IPS DF 4.7 (cell line): Measurements from ENCODE around the gene HNRNPA2B1.
"Not testable (repeated sequence)": the region's sequence is repeated elsewhere in the genome, so short reads cannot be mapped to it uniquely, and the experiment has no call there.

Source experiments
- DNase-seq: peaks from one replicate; pipeline ENCODE4 v3.0.0-alpha.2; 2013; ENCODE audit warnings: low spot score; ENCODE audit errors: extremely low read depth

HNRNPA2B1 gene

DNA sequence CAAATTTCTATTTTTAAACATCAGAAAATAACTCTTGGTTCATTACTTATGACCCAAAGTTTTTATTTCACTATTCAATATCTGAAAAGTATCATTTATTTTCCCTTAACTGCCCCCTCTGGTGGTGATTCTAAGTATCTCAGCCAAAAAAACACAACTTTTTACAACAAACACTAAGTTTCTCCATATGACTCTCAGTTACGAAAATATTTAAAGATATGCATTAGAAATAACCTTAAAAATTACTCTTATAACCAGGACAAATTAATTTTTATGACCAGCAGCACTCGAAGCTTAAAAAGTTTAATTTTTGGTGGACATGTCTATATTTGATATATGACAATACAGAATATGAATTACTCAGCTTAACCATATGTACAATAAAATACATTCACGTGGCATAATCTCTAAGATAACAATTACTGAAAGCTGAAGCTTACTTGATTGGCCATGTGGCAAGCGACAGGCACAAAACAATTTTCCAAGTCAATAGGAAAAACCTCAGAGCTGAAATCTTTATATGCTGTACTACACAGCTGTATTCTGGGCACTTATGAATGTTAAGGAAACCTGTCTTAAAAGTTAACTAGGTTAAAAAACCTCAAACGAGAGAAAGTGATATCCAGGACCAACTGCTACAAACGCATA lies 2.3 kb downstream of the HNRNPA2B1 start:
- no peak for DNase-seq

DNA sequence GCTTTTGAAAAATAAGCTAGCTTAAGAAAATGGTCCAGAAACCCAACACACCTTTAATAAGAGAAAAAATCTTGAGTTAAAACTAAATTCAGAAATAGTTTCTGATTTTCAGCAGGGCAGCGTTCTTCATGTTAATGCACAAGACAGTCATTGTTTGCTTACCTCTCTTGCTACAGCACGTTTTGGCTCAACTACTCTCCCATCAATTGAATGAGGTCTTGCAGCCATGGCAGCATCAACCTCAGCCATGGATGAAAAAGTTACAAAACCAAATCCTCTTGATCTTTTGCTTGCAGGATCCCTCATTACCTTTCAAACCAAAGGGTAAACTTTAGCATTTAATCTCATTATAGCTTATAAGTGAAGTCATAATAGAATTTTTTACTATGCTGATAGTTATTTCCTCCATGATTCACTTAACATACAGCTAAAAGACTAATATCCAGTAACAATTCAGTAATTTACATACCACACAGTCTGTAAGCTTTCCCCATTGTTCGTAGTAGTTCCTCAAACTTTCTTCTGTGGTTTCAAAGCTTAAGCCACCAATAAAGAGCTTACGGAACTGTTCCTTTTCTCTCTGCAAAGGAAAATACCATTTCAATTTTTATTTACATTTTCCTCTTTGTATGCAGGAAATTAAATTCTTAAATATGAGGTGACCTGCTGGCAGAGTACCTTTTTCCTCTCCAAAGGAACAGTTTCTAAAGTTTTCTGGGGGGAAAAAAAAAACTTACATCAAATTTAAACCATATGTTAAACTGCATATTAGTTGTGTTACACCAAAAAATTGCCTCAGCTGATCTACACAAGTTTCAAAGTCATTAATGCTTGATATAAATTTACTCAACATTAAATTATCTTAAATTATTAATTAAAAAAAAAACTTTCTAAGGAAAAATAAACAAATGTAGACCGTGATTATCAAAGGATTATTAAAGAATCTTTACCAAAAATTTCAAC lies 3.1 kb downstream of the HNRNPA2B1 start:
- no peak for DNase-seq

DNA sequence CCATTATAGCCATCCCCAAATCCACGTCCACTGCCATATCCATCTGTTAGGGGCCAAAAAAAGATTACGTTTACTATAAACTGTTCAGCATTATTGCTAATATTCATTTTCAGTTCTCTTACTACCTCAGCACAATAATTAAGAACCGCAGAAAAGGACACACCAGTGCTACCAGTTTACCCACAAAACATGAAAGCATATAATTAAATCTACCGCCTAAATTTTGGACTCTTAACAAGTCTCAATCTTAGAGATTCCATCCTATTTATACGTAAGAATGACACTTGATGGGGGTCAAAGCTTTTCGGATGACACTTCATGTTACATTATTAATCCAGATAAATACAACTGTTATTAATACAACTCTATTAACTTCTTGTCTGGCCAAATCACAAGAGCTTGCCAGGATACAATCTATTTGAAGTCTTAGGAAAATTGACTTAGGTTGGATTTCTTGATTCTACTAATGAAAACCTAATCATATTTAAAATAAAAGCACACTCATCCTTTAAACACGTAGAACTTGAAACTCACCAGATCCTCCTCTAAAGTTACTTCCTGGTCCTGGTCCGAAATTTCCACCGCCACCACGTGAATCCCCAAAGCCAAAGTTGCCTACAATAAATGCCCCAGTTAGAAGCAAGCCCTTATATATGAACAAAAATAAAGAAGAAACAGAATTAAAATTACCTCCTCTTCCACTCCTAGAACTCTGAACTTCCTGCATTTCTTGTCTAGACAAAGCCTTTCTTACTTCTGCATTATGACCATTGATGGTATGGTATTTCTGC lies 4.5 kb downstream of the HNRNPA2B1 start:
- DNase-seq: no peak

DNA sequence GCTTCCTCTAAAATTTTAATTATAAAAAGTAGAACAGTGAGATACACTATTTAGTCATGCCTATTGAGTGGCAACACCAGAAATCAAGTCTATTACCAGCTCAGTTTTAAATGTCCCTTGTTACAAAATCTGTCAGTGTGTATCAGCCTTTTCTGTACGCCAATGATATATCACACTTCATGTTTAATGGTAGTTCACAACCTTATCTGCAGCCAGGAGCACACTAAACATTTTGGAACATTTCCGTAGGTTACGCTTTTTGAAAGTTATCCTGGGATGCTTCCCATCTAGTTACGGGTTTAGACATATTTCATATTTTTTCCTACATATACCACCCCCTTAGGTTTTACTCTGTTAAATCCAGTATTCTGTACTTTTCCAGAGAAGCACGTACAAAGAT lies 5.4 kb downstream of the HNRNPA2B1 start:
- DNase-seq: no peak

DNA sequence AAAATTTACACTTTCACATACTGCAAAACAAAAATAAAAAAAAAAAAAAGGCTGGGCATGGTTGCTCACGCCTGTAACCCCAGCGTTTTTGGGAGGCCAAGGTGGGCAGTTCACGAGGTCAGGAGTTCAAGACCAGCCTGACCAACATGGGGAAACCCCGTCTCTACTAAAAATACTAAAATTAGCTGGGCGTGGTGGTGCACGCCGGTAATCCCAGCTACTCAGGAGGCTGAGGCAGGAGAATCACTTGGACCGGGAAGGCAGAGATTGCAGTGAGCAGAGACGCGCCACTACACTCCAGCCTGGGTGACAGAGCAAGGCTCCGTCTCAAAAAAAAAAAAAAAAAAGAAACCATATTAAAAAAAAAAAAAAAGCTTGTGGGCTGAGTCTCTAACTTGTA lies 5.8 kb downstream of the HNRNPA2B1 start:
- DNase-seq: not testable (repeated sequence)

DNA sequence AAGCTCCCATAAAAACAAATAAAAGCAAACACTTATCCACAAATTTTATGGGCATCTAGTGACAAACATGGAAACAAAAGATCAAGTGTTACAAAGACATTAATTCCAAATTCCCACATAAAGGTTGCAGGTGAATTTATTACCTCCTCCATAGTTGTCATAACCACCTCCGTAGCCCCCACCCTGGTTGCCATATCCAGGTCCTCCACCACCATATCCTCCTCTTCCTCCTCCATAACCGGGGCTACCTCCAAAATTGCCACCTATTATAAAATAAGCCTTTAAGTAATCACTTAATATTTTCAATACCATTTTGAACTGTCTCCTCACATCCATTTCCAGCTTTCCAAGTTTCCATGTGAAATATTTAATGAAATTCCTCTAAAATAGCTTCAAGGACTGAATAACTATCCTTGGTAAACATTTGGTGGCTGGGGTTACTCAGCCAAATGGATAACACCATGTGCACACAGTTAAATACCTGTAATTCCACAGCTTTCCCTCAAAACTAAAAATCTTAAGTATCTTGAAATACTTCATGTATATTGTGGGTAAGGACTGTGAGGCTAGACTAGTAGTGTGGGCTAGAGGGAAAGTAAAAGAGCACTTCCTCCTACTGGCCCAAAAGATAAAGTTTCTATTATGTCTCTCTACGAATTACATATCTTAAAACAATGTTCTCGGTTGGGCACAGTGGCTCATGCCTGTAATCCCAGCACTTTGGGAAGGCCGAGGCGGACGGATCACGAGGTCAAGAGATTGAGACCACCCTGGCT lies 6.9 kb downstream of the HNRNPA2B1 start:
- no peak for DNase-seq

DNA sequence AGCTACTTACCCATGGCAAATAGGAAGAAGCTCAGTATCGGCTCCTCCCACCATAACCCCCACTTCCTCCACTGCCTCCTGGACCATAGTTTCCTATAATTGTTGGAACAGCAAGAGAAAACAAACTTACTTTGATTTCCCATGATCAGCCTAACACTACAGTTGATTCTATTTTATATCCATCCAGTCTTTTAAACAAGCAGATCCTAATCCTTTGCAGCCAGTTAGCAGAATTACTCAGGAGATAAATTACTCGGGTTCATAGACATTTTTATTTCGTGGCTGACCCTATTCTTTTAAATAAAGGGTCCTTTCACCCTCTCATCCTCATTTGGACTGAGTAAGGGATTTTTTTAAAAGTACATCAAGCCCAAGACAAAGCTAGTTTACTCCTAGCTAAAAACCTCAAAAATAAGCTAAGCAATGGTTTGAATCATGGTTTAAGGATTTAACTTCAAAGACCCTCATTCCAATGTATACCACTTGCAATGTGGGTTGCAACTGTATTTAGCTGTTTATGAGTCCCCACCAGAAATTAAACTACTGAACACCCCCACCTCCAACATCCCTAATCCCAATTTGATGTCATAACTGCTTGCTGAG lies 8.0 kb downstream of the HNRNPA2B1 start:
- no peak for DNase-seq

DNA sequence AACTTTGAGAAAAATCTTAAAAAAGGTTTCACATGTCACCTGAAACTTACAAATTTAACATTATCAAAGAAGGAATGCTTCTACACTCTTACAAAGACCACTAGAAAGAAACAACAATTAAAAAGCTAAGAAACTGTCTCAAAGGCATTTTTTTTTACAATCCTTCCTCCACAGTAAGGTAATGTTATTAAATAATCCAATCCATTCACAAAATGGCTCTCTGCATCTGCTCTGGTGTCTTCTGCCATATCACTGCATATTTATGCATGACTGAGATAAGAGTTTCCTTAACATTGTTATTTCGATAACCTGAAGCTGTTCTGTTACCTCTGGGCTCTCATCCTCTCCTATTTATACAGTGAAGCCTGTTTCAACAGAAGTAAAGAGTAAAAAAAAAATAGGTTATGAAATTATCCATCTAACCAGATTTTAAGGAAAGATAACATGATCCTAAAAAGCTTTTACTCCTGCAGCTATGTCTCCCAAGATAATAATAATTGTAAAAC lies 8.5 kb downstream of the HNRNPA2B1 start:
- DNase-seq: no peak

DNA sequence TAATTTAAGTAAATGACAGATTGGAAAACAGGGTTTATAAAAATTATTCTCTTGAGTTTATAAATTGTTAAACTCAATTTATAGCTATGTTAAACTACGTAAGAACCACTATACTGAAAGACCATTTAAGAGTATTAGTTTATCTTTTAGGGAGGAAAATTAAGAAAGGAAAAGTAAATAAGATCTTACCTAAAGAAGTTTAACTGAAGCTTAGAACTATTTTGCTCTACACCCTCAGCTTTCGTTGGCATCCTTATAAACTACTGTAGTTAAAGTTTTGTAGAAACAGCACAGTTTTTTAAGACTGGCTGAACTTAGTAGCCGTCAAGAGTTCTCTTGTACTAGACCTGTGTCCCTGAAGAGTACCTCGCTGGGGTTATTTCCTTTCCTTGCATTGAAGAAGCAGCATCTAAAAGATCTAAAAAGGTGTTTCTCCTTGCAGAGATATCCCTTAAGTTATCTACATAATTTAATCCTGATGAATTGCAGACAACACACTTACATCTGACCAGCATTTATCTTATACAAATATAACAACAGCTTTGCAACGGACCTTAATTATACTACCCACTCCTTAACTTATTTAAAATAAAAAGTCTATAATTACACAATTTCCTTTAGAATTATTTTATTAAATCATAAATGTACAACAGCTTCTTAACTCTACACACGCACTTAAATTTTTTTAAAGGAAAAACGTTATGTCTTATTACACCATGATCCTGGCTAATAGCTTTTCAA lies 9.1 kb downstream of the HNRNPA2B1 start:
- DNase-seq: no peak

DNA sequence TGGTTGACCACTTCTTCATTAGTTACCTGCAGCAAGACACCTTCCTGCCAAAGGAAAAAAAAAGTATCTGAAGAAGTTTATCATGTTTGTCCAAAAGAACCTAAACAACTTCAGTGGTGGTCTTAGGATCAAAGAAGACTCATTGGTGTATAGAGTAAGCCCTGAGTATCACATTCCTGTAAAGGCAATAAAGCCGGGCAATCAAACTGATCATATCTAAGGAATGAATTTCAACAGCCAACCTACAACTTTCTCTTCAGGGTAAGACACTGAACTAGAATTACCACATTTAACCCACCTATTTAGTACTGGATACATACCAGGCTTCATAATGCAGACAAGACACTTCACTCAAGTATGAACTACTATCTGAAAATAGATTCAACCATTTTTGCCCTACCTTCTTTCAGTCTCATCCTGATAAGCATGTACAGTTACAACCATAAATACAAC lies 10.1 kb downstream of the HNRNPA2B1 start:
- no peak for DNase-seq

DNA sequence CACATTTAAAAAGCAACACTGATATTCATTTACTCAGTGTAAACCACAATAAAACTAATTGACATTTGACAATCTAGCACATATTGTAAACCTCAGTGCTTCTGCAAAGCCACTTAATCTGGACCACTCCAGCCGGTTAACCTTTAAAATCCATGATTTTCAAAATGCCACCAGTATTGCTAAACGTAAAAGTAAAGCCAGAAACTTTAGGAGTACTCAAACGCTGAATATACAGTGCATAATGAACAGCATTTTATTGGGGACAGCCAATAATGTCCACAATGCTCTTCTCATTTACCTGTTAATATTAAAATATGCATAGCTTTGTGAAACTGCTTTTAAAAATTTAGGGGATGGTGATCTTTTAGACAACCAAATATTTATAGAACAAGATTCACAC lies 10.8 kb downstream of the HNRNPA2B1 start:
- no peak for DNase-seq

DNA sequence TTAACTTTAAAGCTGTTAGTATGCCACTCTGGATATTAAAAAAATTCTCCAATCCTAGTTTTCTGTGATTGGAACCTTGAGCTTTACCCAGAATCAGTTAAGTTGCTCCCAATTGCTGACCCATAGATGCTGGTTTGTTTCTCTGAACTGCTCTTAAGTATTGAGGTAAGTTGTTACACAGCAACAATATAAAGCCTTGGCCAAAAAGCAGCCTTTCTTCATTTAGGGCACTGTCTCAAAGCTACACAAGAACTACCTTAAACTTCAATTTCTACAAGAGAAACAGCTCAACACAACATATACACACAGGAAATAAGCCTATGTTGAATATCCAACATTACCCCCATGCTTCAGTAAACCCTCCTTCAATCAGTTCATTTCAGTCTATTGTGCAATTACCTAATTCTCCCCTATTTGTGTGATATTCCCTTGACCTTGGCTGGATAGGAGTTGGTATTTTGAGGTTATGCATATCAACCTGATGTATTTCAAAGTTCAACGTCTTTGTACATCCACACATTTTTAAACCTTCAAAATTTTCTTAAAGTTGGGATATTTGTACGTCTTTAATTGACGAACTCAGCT lies 11.5 kb downstream of the HNRNPA2B1 start:
- no peak for DNase-seq

DNA sequence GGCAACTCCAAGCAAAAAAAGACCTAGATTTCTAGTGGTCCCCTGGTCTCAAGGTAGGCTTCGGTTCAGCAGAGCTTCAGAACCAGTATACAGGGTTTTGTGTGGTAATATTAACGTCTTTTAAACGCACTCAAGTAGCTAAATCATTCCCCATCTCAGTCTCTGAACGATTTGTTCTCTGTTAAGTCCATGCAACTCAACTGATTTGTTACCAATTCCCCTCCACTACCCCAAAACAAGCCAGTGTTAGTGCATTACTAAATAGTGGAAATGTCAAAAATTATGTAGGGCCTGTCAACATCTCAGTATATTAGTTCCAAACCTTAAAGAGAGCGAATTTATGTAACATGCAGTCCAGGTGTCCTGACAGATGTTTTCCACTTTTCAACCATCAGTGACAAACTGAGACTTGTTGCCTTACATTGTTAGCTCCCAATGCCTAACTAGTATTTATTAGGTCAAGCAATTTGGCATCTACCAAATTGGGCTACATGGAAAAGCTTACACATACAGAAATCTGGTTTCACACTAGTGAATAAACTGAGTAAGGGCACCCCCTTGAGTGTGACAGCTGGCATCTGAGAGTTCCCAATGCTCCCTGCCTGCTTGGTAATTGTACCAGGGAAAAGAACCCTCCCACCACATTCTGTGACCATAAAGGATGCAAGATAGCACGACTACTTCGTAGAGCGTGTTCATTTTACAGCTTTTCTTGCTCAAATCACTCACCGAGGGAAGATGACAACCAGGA lies 12.2 kb downstream of the HNRNPA2B1 start:
- no peak for DNase-seq

DNA sequence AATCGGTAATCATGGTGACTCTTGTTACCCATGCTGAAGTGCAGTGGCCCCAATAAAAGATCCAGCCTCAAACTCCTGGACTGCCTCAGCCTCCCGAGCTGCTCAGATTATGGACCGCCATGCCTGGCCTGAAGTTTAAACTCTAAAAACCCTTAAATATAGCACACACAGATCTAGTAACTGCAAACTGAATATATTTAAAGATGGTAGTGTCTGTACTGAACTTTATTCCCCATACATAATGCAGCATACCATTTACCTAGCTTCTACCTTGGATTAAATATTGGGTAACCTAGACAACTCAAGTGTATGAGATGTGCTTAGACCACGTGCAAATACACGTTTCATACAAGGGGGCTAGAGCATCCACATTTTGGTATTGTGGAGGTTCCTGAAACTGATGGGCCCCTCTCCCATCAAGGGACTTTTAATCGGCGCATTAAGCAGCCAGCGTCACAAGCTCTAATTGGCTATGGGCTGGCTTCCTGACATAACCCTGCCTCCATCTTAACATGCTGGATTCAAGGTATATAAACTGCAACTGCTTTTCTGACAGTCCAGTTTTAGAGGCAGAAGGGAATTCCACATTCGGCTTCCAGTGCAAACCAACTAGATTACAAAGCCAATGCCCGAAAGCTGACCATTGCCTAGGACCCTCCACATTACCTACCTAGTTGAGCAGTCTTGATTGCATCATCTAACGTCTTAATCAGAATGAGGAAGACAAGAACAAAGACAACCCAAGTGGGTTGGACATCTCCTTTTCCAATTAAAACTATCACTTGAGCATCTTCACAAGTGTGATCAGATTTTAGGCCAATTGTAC lies 13.0 kb downstream of the HNRNPA2B1 start:
- no peak for DNase-seq

DNA sequence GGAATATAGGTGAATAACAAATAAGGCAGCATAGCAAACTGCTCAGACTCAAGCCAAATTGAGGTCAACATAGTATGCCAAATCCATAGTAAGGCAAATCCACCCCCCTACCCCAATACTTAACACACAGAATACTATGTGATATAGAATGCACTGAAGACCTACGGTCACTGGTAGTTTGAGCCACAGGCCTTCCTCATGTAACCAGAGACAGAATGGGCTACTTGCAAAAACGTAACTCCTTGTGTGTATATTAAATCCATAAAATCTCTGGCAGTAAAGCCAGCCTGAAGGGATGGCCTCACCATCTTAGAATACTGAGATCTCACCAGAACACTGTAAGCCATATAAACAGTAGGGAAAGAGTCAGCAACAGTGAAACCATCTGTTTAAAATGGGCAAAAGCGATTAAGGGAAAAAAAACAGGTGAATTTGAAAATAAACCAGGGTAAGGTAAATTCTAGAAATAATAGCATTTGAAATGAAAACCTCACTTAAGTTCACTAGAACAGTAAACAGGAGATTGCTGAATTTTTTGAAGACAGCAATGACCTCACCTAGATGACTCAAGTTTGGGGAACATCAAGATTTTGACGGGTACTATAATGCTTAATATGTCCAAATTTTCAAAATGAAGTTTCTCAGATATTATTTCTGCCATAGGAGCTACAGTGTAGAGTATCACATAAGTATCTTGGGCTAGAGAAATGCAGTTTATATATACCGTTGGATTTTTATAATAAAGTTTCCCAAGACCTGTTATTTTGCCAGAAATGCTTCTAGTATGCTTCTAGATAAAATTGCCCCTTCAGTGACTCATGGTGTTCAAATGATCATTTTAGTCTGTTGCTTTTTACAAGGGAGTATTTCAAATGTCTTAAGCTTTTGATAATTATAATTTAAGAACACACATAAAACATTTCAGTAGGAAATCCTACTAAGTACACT lies 13.9 kb downstream of the HNRNPA2B1 start:
- DNase-seq: no peak

DNA sequence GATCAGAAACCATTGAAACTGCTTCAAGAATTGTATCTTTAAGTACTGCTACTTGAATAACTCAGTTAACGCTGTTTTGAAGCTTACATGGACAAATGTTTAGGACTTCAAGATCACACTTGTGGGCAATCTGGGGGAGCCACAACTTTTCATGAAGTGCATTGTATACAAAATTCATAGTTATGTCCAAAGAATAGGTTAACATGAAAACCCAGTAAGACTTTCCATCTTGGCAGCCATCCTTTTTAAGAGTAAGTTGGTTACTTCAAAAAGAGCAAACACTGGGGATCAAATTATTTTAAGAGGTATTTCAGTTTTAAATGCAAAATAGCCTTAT lies 14.7 kb downstream of the HNRNPA2B1 start:
- DNase-seq: no peak
